NCI-H345 treated with DMSO at 0.1 percent for 48 hours (cell line): Measurements from ENCODE around the gene GRK7.
"Not testable (repeated sequence)": the region's sequence is repeated elsewhere in the genome, so short reads cannot be mapped to it uniquely, and the experiment has no call there.

Experiments
- DNase-seq: peaks from one replicate; lab custom pipeline; 2025; ENCODE audit not compliant: unreplicated experiment; lab: John Stamatoyannopoulos, UW

The GRK7 gene

GRCh38 chr3:141793476-141794260, 30.5 kb downstream of the GRK7 start:
- DNase-seq, result no peak

DNA sequence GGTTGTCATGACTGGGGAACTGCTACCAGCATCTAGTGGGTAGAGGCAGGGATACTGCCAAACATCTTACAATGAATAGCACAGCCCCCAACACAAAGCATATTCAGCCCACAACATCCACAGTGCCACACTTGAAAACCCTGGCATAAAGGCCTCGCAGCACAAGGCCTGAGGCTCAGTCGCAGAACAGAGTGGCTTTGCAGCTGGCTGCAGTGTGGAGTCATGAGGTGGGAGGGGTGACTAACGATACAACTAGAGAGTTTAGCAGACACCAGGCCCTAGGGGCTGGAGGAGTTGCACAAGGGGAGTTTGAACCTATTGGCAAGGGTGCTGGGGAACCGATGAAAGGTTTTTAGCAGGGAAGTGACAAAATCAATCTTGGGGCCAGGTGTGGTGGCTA, 32.1 kb downstream of the GRK7 start:
- DNase-seq, result no peak

- no peak for DNase-seq
These were observed 32.5 kb downstream of the GRK7 start for GRCh38 chr3:141795741-141796080.

DNA sequence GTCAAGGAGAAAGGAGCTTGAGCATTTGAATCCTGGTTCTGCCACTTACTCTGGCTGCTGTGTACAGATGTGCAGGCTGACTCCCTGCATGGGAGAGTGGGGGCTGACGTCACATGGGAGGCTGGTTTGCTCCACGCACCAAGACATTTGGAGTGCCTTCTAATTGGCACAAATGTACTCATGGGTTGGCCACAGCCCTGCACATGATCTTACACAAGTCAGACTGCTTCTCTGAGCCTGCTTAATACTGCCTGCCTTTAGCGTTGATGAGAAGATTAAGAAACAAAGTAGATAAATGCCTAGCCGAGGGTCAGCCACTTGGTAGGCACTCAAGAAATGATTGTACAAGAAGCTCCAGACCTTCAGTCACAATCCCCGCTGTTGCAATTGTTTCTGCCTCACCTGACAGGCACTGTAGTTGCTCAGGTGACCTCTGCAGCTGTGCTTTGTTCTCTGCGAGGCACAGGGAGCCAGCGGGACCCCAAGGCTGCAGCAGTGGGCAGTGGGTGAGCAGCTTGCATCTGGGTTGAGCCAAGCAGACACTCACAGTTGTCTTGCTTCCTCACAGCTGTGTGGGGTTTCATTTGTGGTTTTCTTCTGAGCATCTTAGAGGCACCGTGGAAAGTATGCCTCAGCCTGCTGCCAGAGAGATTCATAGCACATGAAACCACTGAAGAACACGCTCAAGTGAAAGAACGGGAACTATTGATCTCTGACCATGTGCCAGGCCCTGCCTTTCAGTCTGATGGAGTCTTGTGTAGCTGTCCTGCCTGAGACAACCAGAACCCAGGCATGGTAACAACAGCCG, 33.1 kb downstream of the GRK7 start:
- no peak for DNase-seq

DNA sequence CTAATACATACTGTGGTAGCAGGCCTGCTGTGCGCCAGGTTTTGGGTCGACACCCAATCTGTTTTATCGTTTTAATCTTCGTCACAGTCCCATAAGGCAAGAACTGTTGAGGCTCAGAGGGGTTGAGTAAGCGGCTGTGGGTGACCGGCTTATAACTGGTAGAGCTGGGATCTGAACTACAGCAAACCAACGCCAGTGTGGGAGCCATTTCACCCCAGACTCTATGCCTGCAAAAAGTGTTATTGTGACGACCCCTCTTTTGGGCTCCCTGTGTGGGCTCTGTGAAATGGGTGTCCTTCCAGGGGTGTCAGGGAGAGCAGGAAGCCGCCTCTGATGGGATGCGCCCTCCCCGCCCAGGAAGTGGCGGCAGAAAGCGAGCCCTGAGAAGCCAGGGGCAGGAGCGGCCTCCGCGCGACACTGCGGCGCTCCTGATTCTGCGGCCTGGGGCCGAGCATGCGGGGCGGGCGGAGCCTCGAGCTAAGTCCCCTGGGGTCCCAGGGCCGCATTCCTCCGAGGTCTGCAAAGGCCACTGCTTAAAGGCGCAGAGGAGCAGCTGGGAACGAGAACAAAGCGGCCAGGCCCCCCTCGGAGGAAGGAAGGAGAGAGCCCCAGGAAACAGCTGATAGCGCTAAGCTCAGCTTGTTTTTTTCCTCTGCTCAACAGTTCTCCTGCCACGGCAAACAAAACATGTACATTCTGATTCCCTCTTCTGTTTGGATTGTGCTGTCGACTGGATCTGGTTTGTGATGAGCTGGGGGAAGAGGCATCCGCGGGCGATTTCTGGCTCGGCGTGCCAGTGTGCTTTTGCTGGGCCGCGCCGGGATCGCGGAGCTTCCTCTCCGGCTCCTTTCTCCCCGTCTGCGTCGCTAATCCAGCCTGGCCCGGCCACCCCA, 33.9 kb downstream of the GRK7 start:
- DNase-seq, result no peak

- DNase-seq, result no peak
These were observed 34.7 kb downstream of the GRK7 start for GRCh38 chr3:141797819-141798447.

GRCh38 chr3:141798448-141798845, 35.2 kb downstream of the GRK7 start:
- no peak for DNase-seq

DNA sequence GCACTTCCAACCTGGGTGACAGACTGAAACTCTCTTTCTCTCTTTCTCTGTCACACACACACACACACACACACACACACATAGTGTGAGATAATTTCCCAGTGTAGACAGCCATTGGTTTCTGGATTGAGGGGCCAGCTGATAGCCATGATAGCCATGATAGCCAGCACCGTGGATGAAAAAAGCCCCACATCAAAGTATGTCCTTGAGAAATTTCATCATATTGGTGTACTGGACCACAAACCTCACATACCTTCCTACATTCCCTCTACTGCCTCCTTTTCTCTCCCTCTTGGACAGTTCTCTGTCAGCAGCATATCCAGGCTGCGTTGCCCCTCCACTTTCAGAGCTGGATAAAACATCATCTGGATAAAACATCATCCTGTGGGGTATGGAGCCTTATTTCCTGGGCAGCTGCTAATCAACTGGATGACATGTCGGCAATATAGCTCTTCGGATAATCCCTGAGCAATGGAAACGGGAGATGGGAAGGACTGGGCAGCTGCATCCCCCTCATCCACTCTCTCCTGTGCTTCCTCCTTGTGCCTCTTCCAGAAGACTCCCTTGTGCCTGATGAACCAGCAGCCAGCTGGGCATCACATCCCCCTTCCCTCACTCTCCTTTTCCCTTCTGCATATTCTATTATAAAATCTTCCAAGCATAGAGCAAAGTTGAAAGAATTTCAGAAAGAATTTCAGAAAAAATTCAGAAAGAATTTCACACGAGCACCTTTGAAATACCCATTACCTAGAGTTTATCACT, 39.3 kb downstream of the GRK7 start:
- no peak for DNase-seq

DNA sequence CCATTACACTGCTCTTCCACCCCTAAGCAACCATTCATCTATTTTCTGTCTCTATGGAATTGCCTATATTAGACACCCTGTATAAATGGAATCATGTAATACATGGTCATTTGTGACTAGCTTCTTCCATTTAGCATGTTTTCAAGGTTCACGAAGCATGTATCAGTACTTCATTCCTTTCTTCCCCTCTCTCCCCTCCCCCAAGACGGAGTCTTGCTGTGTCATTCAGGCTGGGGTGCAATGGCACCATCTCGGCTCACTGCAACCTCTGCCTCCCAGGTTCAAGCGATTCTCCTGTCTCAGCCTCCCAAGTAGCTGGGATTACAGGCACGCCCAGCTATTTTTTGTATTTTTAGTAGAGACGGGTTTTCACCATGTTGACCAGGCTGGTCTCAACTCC, 40.3 kb downstream of the GRK7 start:
- DNase-seq, result not testable (repeated sequence)

DNA sequence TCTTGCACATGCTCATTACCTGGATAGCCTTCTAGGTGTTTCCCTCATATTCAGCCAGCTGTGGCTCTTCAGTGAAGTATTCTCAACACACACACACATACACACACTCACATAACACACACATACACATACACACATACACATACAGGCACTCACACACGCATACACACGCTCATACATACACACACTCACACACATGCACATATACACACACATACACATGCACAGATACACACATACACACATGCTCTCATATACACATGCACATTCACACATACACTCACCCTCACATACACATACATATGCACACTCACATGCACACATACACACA, 41.2 kb downstream of the GRK7 start:
- DNase-seq, result no peak

DNA sequence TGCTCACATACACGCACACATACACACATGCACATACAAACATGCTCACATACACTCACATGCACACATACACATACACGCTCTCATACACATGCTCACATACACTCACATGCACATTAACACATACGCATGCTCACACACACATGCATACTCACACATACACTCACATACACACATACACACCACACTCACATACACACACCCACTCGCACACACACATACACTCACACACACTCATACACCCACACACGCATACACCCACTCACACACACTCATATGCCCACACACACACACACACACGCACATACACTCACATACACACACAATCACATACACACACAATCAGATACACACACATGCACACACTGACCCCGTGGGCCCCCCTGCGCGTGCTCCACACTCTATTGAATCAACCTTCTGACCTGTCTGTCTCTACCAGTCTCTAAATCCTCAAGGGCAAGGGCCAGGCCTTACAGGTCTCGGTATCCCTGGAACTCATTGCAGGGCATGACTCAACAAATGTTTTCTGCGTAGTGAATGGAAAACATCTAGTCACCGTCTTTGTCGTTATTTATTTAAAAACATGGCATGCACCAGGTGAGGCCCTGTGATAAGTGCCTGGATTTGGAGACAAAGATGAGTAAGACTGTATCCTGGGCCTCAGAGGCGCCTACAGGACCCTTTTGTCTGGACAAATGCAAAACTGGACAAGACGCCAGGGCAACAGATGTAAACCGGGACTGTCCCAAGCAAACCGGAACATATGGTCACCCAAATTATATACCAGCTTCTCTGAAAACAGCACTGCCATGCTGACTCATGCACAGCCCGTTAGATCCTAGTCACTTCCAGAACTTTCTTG, 41.8 kb downstream of the GRK7 start:
- no peak for DNase-seq

DNA sequence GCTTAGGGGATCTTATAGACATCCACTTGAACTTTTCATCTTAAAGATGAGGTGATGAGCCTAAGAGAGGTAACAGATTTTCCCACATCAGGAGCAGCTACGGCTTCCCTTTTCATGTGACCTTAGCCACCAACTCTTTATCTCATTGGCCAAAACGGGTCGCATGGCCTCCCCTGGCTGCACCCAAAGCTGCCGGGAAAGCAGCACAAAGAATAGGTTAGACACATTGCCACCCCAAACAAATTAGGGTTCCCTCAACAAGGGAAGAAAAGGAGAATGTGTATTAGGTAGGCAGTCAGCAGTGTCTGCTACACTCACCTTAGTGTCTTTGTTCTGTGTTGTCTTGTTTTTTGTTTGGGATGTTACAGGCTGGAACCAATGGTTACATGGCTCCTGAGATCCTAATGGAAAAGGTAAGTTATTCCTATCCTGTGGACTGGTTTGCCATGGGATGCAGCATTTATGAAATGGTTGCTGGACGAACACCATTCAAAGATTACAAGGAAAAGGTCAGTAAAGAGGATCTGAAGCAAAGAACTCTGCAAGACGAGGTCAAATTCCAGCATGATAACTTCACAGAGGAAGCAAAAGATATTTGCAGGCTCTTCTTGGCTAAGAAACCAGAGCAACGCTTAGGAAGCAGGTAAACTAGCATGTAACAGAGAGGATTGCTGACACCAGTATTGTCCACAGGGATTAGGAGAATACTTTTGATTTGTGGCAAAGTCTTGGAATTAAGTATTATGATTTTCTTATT, 44.2 kb downstream of the GRK7 start:
- DNase-seq, result no peak

- DNase-seq, result no peak
These were observed 45.4 kb downstream of the GRK7 start for GRCh38 chr3:141808586-141808985.

DNA sequence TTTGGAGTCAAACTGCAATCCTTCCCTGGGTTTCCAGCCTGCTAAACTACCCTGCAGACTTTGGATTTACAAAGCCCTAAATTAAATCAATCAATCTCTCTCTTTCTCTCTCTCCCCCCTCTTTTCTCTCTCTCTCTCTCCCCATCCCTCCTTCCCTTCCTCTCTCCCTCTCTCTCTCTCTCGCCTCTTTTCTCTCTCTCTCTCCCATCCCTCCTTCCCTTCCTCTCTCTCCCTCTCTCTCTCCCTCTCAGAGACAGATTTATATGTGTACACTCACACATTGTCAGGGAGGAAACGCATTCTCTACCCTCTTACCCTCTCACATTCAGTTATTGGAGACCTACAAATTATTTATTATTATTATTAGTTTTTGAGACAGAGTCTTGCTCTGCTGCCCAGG, 47.0 kb downstream of the GRK7 start:
- no peak for DNase-seq

DNA sequence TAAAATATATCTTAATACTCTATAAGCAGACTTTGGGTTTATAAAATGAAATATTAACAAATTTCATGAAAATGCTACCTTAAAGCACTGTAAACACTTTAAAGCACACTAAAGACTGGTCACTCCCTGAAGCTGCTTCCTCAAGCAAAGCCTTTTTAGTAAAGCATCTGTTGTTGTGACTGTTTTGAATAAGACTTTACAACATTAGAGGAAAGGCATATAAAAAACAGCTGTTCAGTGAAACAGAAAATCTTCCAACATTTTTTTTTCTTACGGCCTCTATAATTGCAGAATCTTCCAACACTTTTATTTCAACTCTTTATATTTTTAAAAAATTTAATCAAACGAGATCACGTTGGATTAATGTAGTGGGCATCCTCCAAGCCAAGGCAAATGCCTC, 48.1 kb downstream of the GRK7 start:
- DNase-seq, result no peak

DNA sequence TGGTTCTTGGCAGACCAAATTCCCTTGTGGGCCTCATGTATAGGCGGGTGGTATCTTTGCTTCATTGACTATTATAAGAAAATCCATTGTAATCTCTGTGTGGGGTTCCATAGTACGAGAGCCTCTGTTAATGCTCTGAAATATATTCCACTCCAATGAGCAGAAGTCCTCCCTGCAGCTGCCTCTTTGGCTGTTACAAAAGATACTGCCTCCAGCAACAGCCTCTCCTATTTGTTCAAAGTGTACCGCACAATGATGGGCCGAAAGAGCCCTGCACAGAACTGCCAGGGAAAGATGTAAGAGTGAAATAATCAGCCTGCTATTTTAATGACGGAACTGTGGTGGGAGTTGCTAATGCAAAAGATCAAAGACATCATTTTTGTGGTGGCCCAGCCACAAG, 48.9 kb downstream of the GRK7 start:
- DNase-seq, result peak; percentile 38

DNA sequence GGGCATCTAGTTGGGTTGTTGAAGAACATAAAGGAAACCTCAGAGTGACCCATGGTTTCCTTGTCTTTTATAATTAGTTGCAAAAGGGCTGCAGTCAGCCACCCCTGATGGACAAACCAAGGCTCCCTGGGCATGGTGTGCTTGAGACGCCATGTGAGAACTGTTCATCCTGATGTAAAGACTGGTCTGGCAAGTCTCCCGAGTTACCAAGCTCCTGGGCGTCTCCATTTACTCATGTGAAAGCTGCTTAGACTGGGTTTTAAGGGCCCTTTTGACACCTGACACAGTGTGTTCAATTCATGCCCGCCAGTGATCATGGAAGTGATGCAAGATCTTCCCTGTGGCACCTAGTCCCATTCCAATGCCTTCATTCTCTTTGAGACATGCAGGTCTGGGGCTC, 49.4 kb downstream of the GRK7 start:
- no peak for DNase-seq
